NCI-H1417 treated with DMSO at 0.1 percent for 48 hours (cell line): ENCODE data around the gene PCDHA7.
"Not testable (repeated sequence)": the region's sequence is repeated elsewhere in the genome, so short reads cannot be mapped to it uniquely, and the experiment has no call there.

Experiments used
- DNase-seq: peaks from one replicate; lab custom pipeline; 2025; lab: John Stamatoyannopoulos, UW

PCDHA7 gene

DNA sequence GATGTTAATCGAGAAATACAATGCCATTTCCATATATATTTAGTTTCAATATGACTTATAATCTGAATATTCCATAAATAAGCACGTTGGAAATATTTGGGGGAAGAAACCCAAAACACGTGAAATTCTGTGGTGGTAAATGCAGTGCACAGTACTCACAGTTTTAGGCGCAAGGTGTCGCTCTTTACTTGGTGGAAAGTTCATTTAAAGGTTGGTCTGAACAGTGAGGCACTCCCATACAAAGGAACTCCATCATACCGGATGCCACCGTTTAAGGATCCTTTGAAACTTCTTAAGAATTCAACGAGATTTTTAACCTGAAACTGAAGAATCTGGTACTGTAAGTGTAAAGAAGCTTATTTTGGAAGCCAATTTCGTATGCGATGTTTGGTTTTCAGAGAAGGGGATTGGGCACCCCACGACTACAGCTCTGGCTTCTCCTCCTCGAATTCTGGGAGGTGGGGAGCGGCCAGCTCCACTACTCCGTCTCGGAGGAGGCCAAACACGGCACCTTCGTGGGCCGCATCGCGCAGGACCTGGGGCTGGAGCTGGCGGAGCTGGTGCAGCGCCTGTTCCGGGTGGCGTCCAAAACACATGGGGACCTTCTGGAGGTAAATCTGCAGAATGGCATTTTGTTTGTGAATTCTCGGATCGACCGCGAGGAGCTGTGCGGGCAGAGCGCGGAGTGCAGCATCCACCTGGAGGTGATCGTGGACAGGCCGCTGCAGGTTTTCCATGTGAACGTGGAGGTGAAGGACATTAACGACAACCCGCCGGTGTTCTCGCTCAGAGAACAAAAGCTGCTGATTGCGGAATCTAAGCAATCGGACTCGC lies 34.9 kb downstream of the PCDHA7 start, which contains the start of gene PCDHA11:
TSS of gene PCDHA11 (plus strand) at position 237 of the 834 bp plus-strand sequence. CDS start at position 384, 147 bp downstream.
- DNase-seq = no peak

DNA sequence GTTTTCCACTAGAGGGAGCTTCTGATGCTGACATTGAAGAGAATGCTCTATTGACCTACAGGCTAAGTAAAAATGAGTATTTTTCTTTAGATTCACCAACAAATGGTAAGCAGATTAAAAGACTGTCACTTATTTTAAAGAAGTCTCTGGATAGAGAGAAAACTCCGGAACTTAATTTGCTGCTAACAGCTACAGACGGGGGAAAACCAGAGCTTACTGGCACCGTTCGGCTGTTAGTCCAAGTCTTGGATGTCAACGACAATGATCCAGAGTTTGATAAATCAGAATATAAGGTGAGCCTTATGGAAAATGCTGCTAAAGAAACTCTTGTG lies 35.5 kb downstream of the PCDHA7 start:
- no peak for DNase-seq

GRCh38 chr5:140870221-140871201 lies 36.4 kb downstream of the PCDHA7 start:
- no peak for DNase-seq

GRCh38 chr5:140875085-140876065 lies 41.3 kb downstream of the PCDHA7 start, which contains the start of gene PCDHA12:
Gene PCDHA12 (plus strand): TSS chr5:140875308. CDS start chr5:140875473, 165 bp downstream.
- no peak for DNase-seq

- not testable (repeated sequence) for DNase-seq
Measured at GRCh38 chr5:140876541-140877261, 42.6 kb downstream of the PCDHA7 start.

DNA sequence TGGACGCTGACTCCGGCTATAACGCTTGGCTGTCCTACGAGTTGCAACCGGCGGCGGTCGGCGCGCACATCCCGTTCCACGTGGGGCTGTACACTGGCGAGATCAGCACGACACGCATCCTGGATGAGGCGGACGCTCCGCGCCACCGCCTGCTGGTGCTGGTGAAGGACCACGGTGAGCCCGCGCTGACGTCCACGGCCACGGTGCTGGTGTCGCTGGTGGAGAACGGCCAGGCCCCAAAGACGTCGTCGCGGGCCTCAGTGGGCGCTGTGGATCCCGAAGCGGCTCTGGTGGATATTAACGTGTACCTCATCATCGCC lies 43.2 kb downstream of the PCDHA7 start:
- DNase-seq = no peak

DNA sequence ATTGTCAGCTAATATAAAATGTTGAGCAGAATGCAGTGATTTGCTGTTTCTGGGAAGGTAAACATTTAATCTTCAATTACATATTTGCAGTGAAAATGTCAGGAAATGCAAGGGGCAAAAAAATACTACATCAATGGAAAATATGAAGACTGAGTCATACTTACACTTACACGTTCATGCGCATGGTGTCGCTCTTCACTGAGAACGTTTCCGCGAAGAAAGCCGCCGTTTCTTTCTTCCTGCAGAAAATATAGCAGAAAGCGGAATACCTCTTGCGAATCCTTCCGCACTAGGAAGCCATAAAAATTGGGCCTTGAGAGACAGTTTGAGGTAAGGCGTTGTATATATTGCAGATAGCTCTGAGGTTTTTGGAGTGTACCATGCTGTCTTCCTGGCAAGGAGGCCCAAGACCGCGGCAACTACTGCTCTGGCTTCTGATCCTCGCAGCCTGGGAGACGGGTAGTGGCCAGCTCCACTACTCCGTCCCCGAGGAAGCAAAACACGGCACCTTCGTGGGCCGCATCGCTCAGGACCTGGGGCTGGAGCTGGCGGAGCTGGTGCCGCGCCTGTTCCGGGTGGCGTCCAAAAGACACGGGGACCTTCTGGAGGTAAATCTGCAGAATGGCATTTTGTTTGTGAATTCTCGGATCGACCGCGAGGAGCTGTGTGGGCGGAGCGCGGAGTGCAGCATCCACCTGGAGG lies 48.0 kb downstream of the PCDHA7 start, which contains the start of gene PCDHA13:
TSS of gene PCDHA13 (plus strand) at position 236 of the 702 bp plus-strand sequence. CDS start at position 381, 145 bp downstream.
- DNase-seq = no peak

- DNase-seq = no peak
Measured at GRCh38 chr5:140882591-140882899, 48.5 kb downstream of the PCDHA7 start.

GRCh38 chr5:140883373-140883772 lies 49.3 kb downstream of the PCDHA7 start:
- no peak for DNase-seq

GRCh38 chr5:140883927-140884697 lies 50.0 kb downstream of the PCDHA7 start:
- DNase-seq = no peak
